Neural cell (in vitro differentiated cells): ENCODE data around the gene STAT6. TPM values are rescaled to one million over a fixed set of nuclear protein-coding genes. Genes with fewer than 3 reads are reported as not detected.

Experiments used
- H2AFZ ChIP-seq: fragments of 200-600, 300-800 bp; sonication (generic), shearing (Covaris generic); 2 replicates; pipeline ENCODE4 v1.6.0; 2014; ENCODE audit warnings: low read depth, mild to moderate bottlenecking, antibody characterized with exemption, low read length, moderate library complexity
- H3F3A ChIP-seq: fragments of 200-600 bp; shearing (Covaris generic); 2 replicates; pipeline ENCODE4 v1.6.1; 2016; ENCODE audit warnings: mild to moderate bottlenecking, moderate library complexity, mixed read lengths, antibody characterized with exemption, low read length; ENCODE audit not compliant: insufficient read depth, poor library complexity, severe bottlenecking
- H3K27ac ChIP-seq: fragments of 200-600, 300-800 bp; sonication (generic), shearing (Covaris generic); 2 replicates; pipeline ENCODE4 v1.5.1; 2014; ENCODE audit warnings: mild to moderate bottlenecking, low read length, moderate library complexity
- H3K27me3 ChIP-seq: fragments of 300-800, 200-600 bp; sonication (generic), shearing (Covaris generic); 2 replicates; pipeline ENCODE4 v1.6.0; 2014; ENCODE audit warnings: mild to moderate bottlenecking, low read depth, low read length, moderate library complexity; ENCODE audit not compliant: insufficient read depth
- H3K36me3 ChIP-seq: fragments of 300-800, 200-600 bp; sonication (generic), shearing (Covaris generic); 2 replicates; pipeline ENCODE4 v1.5.1; 2014; ENCODE audit warnings: mild to moderate bottlenecking, antibody characterized with exemption, low read length, moderate library complexity; ENCODE audit not compliant: insufficient read depth
- H3K4me2 ChIP-seq: fragments of 300-800, 200-600 bp; sonication (generic), shearing (Covaris generic); 2 replicates; pipeline ENCODE4 v1.6.0; 2014; ENCODE audit warnings: mild to moderate bottlenecking, low read length
- H3K4me3 ChIP-seq: fragments of 300-800, 200-600 bp; sonication (generic), shearing (Covaris generic); 2 replicates; pipeline ENCODE4 v1.5.1; 2014; ENCODE audit warnings: mild to moderate bottlenecking, low read length, moderate library complexity
- H3K79me2 ChIP-seq: fragments of 200-600 bp; shearing (Covaris generic); replicated peaks from 2 replicates; pipeline ENCODE4 v1.6.0; 2014; ENCODE audit warnings: mild to moderate bottlenecking, low read length, moderate library complexity; ENCODE audit not compliant: insufficient read depth
- H3K9ac ChIP-seq: fragments of 300-800, 200-600 bp; sonication (generic), shearing (Covaris generic); 2 replicates; pipeline ENCODE4 v1.6.1; 2016; ENCODE audit warnings: mild to moderate bottlenecking, low read length, mixed read lengths
- H3K9me2 ChIP-seq: fragments of 200-600 bp; shearing (Covaris generic); 2 replicates; pipeline ENCODE4 v1.6.1; 2016; ENCODE audit warnings: mild to moderate bottlenecking, low read length, mixed read lengths; ENCODE audit not compliant: insufficient read depth
- H3K9me3 ChIP-seq: fragments of 200-600, 300-800 bp; sonication (generic), shearing (Covaris generic); 2 replicates; pipeline ENCODE4 v1.6.1; 2016; ENCODE audit warnings: mild to moderate bottlenecking, mixed run types, low read length, moderate library complexity, mixed read lengths
- H4K20me1 ChIP-seq: fragments of 200-600 bp; shearing (Covaris generic); 2 replicates; pipeline ENCODE4 v1.6.1; 2016; ENCODE audit warnings: mild to moderate bottlenecking, mixed run types; ENCODE audit not compliant: insufficient read depth
- CTCF ChIP-seq: fragments of 450-650 bp; IDR thresholded peaks from 2 replicates; pipeline ENCODE4 v1.5.1; 2014; ENCODE audit warnings: antibody characterized with exemption, mild to moderate bottlenecking, moderate library complexity; ENCODE audit not compliant: poor library complexity, severe bottlenecking
- EP300 ChIP-seq: fragments of 450-650 bp; conservative IDR thresholded peaks from 2 replicates; pipeline ENCODE4 v1.6.1; 2014; ENCODE audit warnings: antibody characterized with exemption, mild to moderate bottlenecking, moderate library complexity; ENCODE audit not compliant: poor library complexity, severe bottlenecking
- EZH2 ChIP-seq: fragments of 200-600, 300-800 bp; shearing (Covaris generic), sonication (generic); IDR thresholded peaks from 2 replicates; pipeline ENCODE4 v1.6.1; 2014; ENCODE audit warnings: antibody characterized with exemption, low read length, borderline replicate concordance, mild to moderate bottlenecking; ENCODE audit not compliant: insufficient read depth, poor library complexity, severe bottlenecking
- MXI1 ChIP-seq: fragments of 450-650 bp; conservative IDR thresholded peaks from 2 replicates; pipeline ENCODE4 v1.6.1; 2014; ENCODE audit warnings: antibody characterized with exemption, mild to moderate bottlenecking; ENCODE audit not compliant: poor library complexity, severe bottlenecking
- POLR2AphosphoS5 ChIP-seq: IDR thresholded peaks from 2 replicates; pipeline ENCODE4 v1.6.1; 2012
- RAD21 ChIP-seq: fragments of 450-650 bp; conservative IDR thresholded peaks from 2 replicates; pipeline ENCODE4 v1.6.1; 2014; ENCODE audit warnings: antibody characterized with exemption, mild to moderate bottlenecking, moderate library complexity
- REST ChIP-seq: IDR thresholded peaks from 2 replicates; pipeline ENCODE4 v1.6.1; 2012; ENCODE audit warnings: borderline replicate concordance
- SMC3 ChIP-seq: fragments of 450-650 bp; conservative IDR thresholded peaks from 2 replicates; pipeline ENCODE4 v1.6.1; 2014; ENCODE audit warnings: antibody characterized with exemption, mild to moderate bottlenecking, moderate library complexity; ENCODE audit not compliant: poor library complexity
- TAF1 ChIP-seq: IDR thresholded peaks from 2 replicates; pipeline ENCODE4 v1.6.1; 2012; ENCODE audit warnings: low read depth
- polyA minus RNA-seq: library from RNA; depleted of rRNA, polyadenylated mRNA; stranded (reverse); fragments of >200 nt; gene quantifications from 2 replicates; pipeline ENCODE4 v1.2.3, GENCODE V29; 2014
- polyA plus RNA-seq: library from polyadenylated mRNA; depleted of rRNA; stranded (reverse); fragments of >200 nt; gene quantifications from 2 replicates; pipeline ENCODE4 v1.2.3, GENCODE V29; 2014

STAT6 gene
- not detected in 2 replicates for polyA plus RNA-seq
- polyA minus RNA-seq: 0.58 TPM in 1 of 2 replicates, not detected in the other

- Histone ChIP-seq H3K9ac (no peak within 1 kb of the TSS), H3K4me2 (no peak within 1 kb of the TSS), H3K27me3 (no peaks in the 10 kb centered on the region), H3K9me3 (no peaks in the 10 kb centered on the region), H3K9me2 (no peaks in the 10 kb centered on the region), H3K36me3 (no peaks in the 10 kb centered on the region), H2AFZ (no peak within 1 kb of the TSS), H3K79me2 (no peaks in the 10 kb centered on the region), H3F3A (no peaks in the 10 kb centered on the region), H4K20me1 (no peaks in the 10 kb centered on the region), H3K4me3 (peak within 1 kb of the TSS; percentile 50), H3K27ac (no peak within 1 kb of the TSS)
- TF ChIP-seq POLR2AphosphoS5: no peak
- no peak for TF ChIP-seq CTCF
- TF ChIP-seq SMC3: no peak
- TF ChIP-seq EZH2: no peak
- no peak for TF ChIP-seq REST
- no peak for TF ChIP-seq RAD21
- TF ChIP-seq EP300: no peak
- TF ChIP-seq MXI1: no peak
- no peak for TF ChIP-seq TAF1
Observed at GRCh38 chr12:57111031-57111734, at the start of gene STAT6. Gene STAT6 (minus strand): TSS chr12:57111362. CDS start chr12:57108278, 3,084 bp downstream.

- Histone ChIP-seq H3K27ac (no peak overlapping the region), H3K27me3 (no peaks in the 10 kb centered on the region), H3K9me2 (no peaks in the 10 kb centered on the region), H2AFZ (no peak overlapping the region), H3K79me2 (no peaks in the 10 kb centered on the region), H3K4me2 (no peak overlapping the region), H3F3A (no peaks in the 10 kb centered on the region), H3K36me3 (peaks cover 7% of the 10 kb centered on the region), H3K9me3 (no peaks in the 10 kb centered on the region), H3K4me3 (no peak overlapping the region), H3K9ac (no peak overlapping the region), H4K20me1 (no peaks in the 10 kb centered on the region)
- TF ChIP-seq TAF1: no peak
- TF ChIP-seq REST: no peak
- TF ChIP-seq MXI1: no peak
- TF ChIP-seq EZH2: no peak
- TF ChIP-seq POLR2AphosphoS5: no peak
- TF ChIP-seq CTCF: no peak
- TF ChIP-seq SMC3: no peak
- TF ChIP-seq EP300: no peak
- no peak for TF ChIP-seq RAD21
Observed at GRCh38 chr12:57160741-57161140, 49.6 kb upstream of the STAT6 start.
